ENCODE results near the gene FKBP4. TPM values are rescaled to one million over a fixed set of nuclear protein-coding genes. Genes with fewer than 3 reads are reported as not detected.

The FKBP4 gene
- total RNA-seq, 1 experiment from 2014 or later: 162 TPM

DNA sequence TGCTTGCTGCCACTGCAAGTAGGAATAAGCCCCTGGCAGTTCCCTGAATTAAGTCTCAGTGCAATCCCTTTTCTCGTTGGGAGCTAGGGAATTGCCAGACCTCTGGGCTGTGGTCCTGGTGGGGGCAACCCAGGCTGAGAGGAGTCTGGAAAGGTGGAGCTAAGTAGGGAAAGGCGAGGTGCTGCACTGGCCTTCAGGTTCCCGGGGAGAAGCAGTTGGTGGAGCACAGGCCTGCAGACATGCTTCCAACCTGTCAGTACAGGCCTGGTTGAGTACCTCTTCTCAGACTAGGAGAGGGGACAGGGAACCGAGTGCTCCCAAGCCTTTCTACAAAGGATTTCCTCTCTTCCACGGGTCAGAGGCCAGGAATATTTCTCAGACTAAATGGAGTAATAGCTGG lies 38.6 kb downstream of the FKBP4 start:
- no peak overlapping the region for H3K27ac ChIP-seq (ENCODE audit: low read length)
- intact Hi-C loops (cut with micrococcal nuclease): no loop called here
- no peak for DNase-seq
- H4K20me1 ChIP-seq (ENCODE audit: low read length): no peaks in the 10 kb centered on the region
- no TSS peak for BruUV-seq (replicated peaks)
- no peaks in the 10 kb centered on the region for H3K36me3 ChIP-seq (ENCODE audit: low read depth, low read length)
- no peaks in the 10 kb centered on the region for H3K27me3 ChIP-seq (ENCODE audit: low read length)
- H3K9ac ChIP-seq (ENCODE audit: low read length): no peak overlapping the region
- ATAC-seq: no peak
- no peak overlapping the region for H3K4me3 ChIP-seq (ENCODE audit: low read length)
- no peaks in the 10 kb centered on the region for H3K9me2 ChIP-seq (replicated peaks; ENCODE audit: low read length)
- POLR2A ChIA-PET (ENCODE audit: unreplicated experiment): no interaction called here
- TF ChIP-seq EZH2phosphoT487 (IDR thresholded peaks at IDR 0.05; ENCODE audit: borderline replicate concordance, low read length) (no peak), EZH2 (IDR thresholded peaks at IDR 0.05; ENCODE audit: low read length, unreplicated experiment) (no peak)
- TF ChIP-seq, protein P1, sequence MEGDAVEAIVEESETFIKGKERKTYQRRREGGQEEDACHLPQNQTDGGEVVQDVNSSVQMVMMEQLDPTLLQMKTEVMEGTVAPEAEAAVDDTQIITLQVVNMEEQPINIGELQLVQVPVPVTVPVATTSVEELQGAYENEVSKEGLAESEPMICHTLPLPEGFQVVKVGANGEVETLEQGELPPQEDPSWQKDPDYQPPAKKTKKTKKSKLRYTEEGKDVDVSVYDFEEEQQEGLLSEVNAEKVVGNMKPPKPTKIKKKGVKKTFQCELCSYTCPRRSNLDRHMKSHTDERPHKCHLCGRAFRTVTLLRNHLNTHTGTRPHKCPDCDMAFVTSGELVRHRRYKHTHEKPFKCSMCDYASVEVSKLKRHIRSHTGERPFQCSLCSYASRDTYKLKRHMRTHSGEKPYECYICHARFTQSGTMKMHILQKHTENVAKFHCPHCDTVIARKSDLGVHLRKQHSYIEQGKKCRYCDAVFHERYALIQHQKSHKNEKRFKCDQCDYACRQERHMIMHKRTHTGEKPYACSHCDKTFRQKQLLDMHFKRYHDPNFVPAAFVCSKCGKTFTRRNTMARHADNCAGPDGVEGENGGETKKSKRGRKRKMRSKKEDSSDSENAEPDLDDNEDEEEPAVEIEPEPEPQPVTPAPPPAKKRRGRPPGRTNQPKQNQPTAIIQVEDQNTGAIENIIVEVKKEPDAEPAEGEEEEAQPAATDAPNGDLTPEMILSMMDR (conservative IDR thresholded peaks at IDR 0.05; ENCODE audit: low read depth, low read length): no peak
- H2AFZ ChIP-seq (ENCODE audit: low read length): no peak overlapping the region
- no peaks in the 10 kb centered on the region for H3K79me2 ChIP-seq (ENCODE audit: low read length)
- no peaks in the 10 kb centered on the region for H3F3A ChIP-seq (ENCODE audit: low read length, unreplicated experiment)
- no peak overlapping the region for H3K4me2 ChIP-seq (ENCODE audit: low read length)
- no peaks in the 10 kb centered on the region for H3K4me1 ChIP-seq (ENCODE audit: insufficient read depth, low read length)
- no peaks in the 10 kb centered on the region for H3K9me3 ChIP-seq (ENCODE audit: low read length)
- CTCF ChIA-PET: no interaction called here

DNA sequence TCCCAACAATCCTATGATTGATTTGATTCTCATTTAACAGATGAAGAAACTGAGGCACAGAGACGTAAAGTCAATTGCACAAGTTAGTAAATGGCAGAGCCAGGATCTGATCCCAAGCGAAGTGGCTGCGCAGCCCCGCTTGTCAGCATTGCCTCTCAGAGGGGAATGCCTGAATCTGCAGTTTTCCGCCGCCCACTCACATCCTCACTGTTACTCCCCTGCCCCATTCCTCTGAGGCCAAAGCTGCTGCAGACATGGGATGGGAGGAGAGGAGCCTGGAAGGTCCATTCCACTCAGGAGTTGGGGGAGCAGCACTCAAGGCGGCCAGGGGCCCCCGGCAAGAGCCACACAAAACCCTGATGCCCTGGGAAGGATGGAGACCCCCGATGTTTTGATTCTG lies 39.0 kb downstream of the FKBP4 start:
- BruUV-seq (replicated peaks): no TSS peak
- no peaks in the 10 kb centered on the region for H3K9me3 ChIP-seq (ENCODE audit: low read length)
- no peaks in the 10 kb centered on the region for H3K79me2 ChIP-seq (ENCODE audit: low read length)
- no peak overlapping the region for H3K9ac ChIP-seq (ENCODE audit: low read length)
- no peak overlapping the region for H2AFZ ChIP-seq (ENCODE audit: low read length)
- H3K4me1 ChIP-seq (ENCODE audit: insufficient read depth, low read length): no peaks in the 10 kb centered on the region
- CTCF ChIA-PET: no interaction called here
- POLR2A ChIA-PET (ENCODE audit: unreplicated experiment): no interaction called here
- H3K4me3 ChIP-seq (ENCODE audit: low read length): no peak overlapping the region
- H3K9me2 ChIP-seq (replicated peaks; ENCODE audit: low read length): no peaks in the 10 kb centered on the region
- H3K27ac ChIP-seq (ENCODE audit: low read length): no peak overlapping the region
- H3K4me2 ChIP-seq (ENCODE audit: low read length): no peak overlapping the region
- intact Hi-C loops (cut with micrococcal nuclease): no loop called here
- no peaks in the 10 kb centered on the region for H3K36me3 ChIP-seq (ENCODE audit: low read depth, low read length)
- no peak for ATAC-seq
- H3K27me3 ChIP-seq (ENCODE audit: low read length): no peaks in the 10 kb centered on the region
- DNase-seq: no peak
- H4K20me1 ChIP-seq (ENCODE audit: low read length): no peaks in the 10 kb centered on the region
- no peaks in the 10 kb centered on the region for H3F3A ChIP-seq (ENCODE audit: low read length, unreplicated experiment)
- TF ChIP-seq, protein P1 (conservative IDR thresholded peaks at IDR 0.05; ENCODE audit: low read depth, low read length): no peak
- TF ChIP-seq EZH2phosphoT487 (IDR thresholded peaks at IDR 0.05; ENCODE audit: borderline replicate concordance, low read length) (no peak), EZH2 (IDR thresholded peaks at IDR 0.05; ENCODE audit: low read length, unreplicated experiment) (no peak)

- CTCF ChIA-PET: no interaction called here
- no peaks in the 10 kb centered on the region for H3K4me1 ChIP-seq (ENCODE audit: insufficient read depth, low read length)
- no peak within 1 kb of the TSS for H3K4me2 ChIP-seq (ENCODE audit: low read length)
- no peaks in the 10 kb centered on the region for H4K20me1 ChIP-seq (ENCODE audit: low read length)
- no peaks in the 10 kb centered on the region for H3K79me2 ChIP-seq (ENCODE audit: low read length)
- DNase-seq (no peak), ATAC-seq (0 out of 2 replicates have a peak, but pooled peaks have one; percentile 13)
- no peak for TF ChIP-seq EZH2phosphoT487 (IDR thresholded peaks at IDR 0.05; ENCODE audit: borderline replicate concordance, low read length)
- TF ChIP-seq, protein P1 (conservative IDR thresholded peaks at IDR 0.05; ENCODE audit: low read depth, low read length): no peak
- TF ChIP-seq EZH2 (IDR thresholded peaks at IDR 0.05; ENCODE audit: low read length, unreplicated experiment): no peak
- no peak within 1 kb of the TSS for H3K4me3 ChIP-seq (ENCODE audit: low read length)
- no peak within 1 kb of the TSS for H3K9ac ChIP-seq (ENCODE audit: low read length)
- H3F3A ChIP-seq (ENCODE audit: low read length, unreplicated experiment): no peaks in the 10 kb centered on the region
- no peaks in the 10 kb centered on the region for H3K36me3 ChIP-seq (ENCODE audit: low read depth, low read length)
- no peaks in the 10 kb centered on the region for H3K9me2 ChIP-seq (replicated peaks; ENCODE audit: low read length)
- no peak within 1 kb of the TSS for H2AFZ ChIP-seq (ENCODE audit: low read length)
- no peaks in the 10 kb centered on the region for H3K9me3 ChIP-seq (ENCODE audit: low read length)
- BruUV-seq (replicated peaks): no TSS peak
- POLR2A ChIA-PET (ENCODE audit: unreplicated experiment): no interaction called here
- intact Hi-C loops (cut with micrococcal nuclease): no loop called here
- no peaks in the 10 kb centered on the region for H3K27me3 ChIP-seq (ENCODE audit: low read length)
- no peak within 1 kb of the TSS for H3K27ac ChIP-seq (ENCODE audit: low read length)
Observed at GRCh38 chr12:2834581-2835491, 40.1 kb downstream of the FKBP4 start, which contains the start of gene NRIP2. TSS of gene NRIP2 (minus strand) at chr12:2835035. CDS start at chr12:2834983, 52 bp downstream.
